SK-N-SH treated with all-trans-retinoic acid at 6 μM for 48 hours (cell line): ENCODE measurements around the gene TMEM235.

Experiments used
- ATAC-seq: fragments of 200-7000 bp; cut with Tn5 transposase; 3 replicates; pipeline ENCODE4 v1.9.1; 2020; ENCODE audit warnings: mild to moderate bottlenecking, moderate library complexity
- ARNTL ChIP-seq: fragments of 450-650 bp; formaldehyde crosslinking; IDR thresholded peaks from 2 replicates; pipeline ENCODE4 v1.5.0; 2020; ENCODE audit warnings: low read depth, mild to moderate bottlenecking, moderate library complexity, borderline replicate concordance
- BACH2 ChIP-seq: fragments of 250-450 bp; sonication (Bioruptor Pico); IDR thresholded peaks from 2 replicates; pipeline ENCODE4 v1.9.0; 2021; ENCODE audit warnings: mild to moderate bottlenecking, borderline replicate concordance
- CSDC2 ChIP-seq: fragments of 250-450 bp; sonication (Bioruptor Pico); IDR thresholded peaks from 2 replicates; pipeline ENCODE4 v1.5.0; 2020; ENCODE audit warnings: mild to moderate bottlenecking, moderate library complexity
- ISL1 ChIP-seq: fragments of 250-450 bp; sonication (Bioruptor Pico); IDR thresholded peaks from 2 replicates; pipeline ENCODE4 v2.1.2; 2022; ENCODE audit warnings: mild to moderate bottlenecking, moderate library complexity
- OSR1 ChIP-seq: fragments of 250-450 bp; sonication (Bioruptor Pico); IDR thresholded peaks from 2 replicates; pipeline ENCODE4 v1.8.0; 2022; ENCODE audit warnings: moderate library complexity, mild to moderate bottlenecking, inconsistent platforms
- RARB ChIP-seq: fragments of 250-450 bp; sonication (Bioruptor Pico); IDR thresholded peaks from 2 replicates; pipeline ENCODE4 v1.8.0; 2021; ENCODE audit warnings: mild to moderate bottlenecking, moderate library complexity
- SNAI2 ChIP-seq: fragments of 250-450 bp; sonication (Bioruptor Pico); IDR thresholded peaks from 2 replicates; pipeline ENCODE4 v1.5.0; 2020; ENCODE audit warnings: mild to moderate bottlenecking, moderate library complexity
- TCF4 ChIP-seq: fragments of 250-450 bp; sonication (Bioruptor Pico); IDR thresholded peaks from 2 replicates; pipeline ENCODE4 v1.8.0; 2021; ENCODE audit warnings: mild to moderate bottlenecking, moderate library complexity, borderline replicate concordance
- TOX ChIP-seq: fragments of 250-450 bp; sonication (Bioruptor Pico); IDR thresholded peaks from 2 replicates; pipeline ENCODE4 v1.8.0; 2021; ENCODE audit warnings: mild to moderate bottlenecking, moderate library complexity, borderline replicate concordance
- ZNF70 ChIP-seq: fragments of 450-650 bp; formaldehyde crosslinking; IDR thresholded peaks from 2 replicates; pipeline ENCODE4 v1.5.0; 2020; ENCODE audit warnings: mild to moderate bottlenecking, moderate library complexity
- ZNF8 ChIP-seq: fragments of 450-650 bp; formaldehyde crosslinking; IDR thresholded peaks from 2 replicates; pipeline ENCODE4 v1.5.0; 2020; ENCODE audit warnings: mild to moderate bottlenecking, moderate library complexity
- TF ChIP-seq, protein P1 (sequence below): fragments of 250-450 bp; sonication (Bioruptor Pico); IDR thresholded peaks from 2 replicates; pipeline ENCODE4 v1.5.0; 2020; ENCODE audit warnings: mild to moderate bottlenecking, moderate library complexity
- TF ChIP-seq, protein P2 (sequence below): fragments of 250-450 bp; sonication (Bioruptor Pico); IDR thresholded peaks from 2 replicates; pipeline ENCODE4 v1.8.0; 2020; ENCODE audit warnings: mild to moderate bottlenecking, moderate library complexity, borderline replicate concordance
- TF ChIP-seq, protein P3 (sequence below): fragments of 250-450 bp; sonication (Bioruptor Pico); IDR thresholded peaks from 2 replicates; pipeline ENCODE4 v1.5.1; 2020; ENCODE audit warnings: low read depth, mild to moderate bottlenecking, moderate library complexity
- TF ChIP-seq, protein P4 (sequence below): fragments of 250-450 bp; sonication (Bioruptor Pico); IDR thresholded peaks from 2 replicates; pipeline ENCODE4 v1.5.1; 2021; ENCODE audit warnings: mild to moderate bottlenecking, moderate library complexity
- TF ChIP-seq, protein P5 (sequence below): fragments of 250-450 bp; sonication (Bioruptor Pico); IDR thresholded peaks from 2 replicates; pipeline ENCODE4 v1.8.0; 2021; ENCODE audit warnings: low read depth, mild to moderate bottlenecking, moderate library complexity, borderline replicate concordance

Gene TMEM235

DNA sequence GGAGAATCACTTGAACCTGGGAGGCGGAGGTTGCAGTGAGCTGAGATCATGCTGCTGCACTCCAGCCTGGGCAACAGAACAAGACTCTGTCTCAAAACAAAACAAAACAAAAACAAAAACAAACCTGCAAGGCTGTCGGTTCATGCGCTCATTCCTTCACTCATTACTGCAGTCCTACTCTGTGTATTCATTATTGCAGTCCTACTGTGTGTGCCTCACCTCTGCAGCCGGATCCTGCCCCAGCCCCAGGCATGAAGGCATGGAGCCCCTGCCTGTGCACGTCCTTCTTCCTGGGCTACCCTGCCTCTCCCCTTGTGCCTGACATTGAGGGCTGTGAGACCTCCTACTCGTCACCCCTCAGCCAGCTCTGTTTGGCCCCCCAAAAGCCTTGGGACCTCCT, 57.6 kb downstream of the TMEM235 start:
- no peak for ATAC-seq
- TF ChIP-seq OSR1 (CRISPR knock-in tag) = no peak
- TF ChIP-seq ZNF8 (CRISPR knock-in tag) = no peak
- no peak for TF ChIP-seq RARB (CRISPR knock-in tag)
- TF ChIP-seq, protein P1, sequence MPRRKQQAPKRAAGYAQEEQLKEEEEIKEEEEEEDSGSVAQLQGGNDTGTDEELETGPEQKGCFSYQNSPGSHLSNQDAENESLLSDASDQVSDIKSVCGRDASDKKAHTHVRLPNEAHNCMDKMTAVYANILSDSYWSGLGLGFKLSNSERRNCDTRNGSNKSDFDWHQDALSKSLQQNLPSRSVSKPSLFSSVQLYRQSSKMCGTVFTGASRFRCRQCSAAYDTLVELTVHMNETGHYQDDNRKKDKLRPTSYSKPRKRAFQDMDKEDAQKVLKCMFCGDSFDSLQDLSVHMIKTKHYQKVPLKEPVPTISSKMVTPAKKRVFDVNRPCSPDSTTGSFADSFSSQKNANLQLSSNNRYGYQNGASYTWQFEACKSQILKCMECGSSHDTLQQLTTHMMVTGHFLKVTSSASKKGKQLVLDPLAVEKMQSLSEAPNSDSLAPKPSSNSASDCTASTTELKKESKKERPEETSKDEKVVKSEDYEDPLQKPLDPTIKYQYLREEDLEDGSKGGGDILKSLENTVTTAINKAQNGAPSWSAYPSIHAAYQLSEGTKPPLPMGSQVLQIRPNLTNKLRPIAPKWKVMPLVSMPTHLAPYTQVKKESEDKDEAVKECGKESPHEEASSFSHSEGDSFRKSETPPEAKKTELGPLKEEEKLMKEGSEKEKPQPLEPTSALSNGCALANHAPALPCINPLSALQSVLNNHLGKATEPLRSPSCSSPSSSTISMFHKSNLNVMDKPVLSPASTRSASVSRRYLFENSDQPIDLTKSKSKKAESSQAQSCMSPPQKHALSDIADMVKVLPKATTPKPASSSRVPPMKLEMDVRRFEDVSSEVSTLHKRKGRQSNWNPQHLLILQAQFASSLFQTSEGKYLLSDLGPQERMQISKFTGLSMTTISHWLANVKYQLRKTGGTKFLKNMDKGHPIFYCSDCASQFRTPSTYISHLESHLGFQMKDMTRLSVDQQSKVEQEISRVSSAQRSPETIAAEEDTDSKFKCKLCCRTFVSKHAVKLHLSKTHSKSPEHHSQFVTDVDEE (CRISPR knock-in tag) = no peak
- TF ChIP-seq, protein P2, sequence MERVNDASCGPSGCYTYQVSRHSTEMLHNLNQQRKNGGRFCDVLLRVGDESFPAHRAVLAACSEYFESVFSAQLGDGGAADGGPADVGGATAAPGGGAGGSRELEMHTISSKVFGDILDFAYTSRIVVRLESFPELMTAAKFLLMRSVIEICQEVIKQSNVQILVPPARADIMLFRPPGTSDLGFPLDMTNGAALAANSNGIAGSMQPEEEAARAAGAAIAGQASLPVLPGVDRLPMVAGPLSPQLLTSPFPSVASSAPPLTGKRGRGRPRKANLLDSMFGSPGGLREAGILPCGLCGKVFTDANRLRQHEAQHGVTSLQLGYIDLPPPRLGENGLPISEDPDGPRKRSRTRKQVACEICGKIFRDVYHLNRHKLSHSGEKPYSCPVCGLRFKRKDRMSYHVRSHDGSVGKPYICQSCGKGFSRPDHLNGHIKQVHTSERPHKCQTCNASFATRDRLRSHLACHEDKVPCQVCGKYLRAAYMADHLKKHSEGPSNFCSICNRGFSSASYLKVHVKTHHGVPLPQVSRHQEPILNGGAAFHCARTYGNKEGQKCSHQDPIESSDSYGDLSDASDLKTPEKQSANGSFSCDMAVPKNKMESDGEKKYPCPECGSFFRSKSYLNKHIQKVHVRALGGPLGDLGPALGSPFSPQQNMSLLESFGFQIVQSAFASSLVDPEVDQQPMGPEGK (CRISPR knock-in tag) = no peak
- TF ChIP-seq ISL1 (CRISPR knock-in tag) = no peak
- TF ChIP-seq ZNF70 (CRISPR knock-in tag) = no peak
- TF ChIP-seq TCF4 (CRISPR knock-in tag) = no peak
- no peak for TF ChIP-seq CSDC2
- TF ChIP-seq, protein P3, sequence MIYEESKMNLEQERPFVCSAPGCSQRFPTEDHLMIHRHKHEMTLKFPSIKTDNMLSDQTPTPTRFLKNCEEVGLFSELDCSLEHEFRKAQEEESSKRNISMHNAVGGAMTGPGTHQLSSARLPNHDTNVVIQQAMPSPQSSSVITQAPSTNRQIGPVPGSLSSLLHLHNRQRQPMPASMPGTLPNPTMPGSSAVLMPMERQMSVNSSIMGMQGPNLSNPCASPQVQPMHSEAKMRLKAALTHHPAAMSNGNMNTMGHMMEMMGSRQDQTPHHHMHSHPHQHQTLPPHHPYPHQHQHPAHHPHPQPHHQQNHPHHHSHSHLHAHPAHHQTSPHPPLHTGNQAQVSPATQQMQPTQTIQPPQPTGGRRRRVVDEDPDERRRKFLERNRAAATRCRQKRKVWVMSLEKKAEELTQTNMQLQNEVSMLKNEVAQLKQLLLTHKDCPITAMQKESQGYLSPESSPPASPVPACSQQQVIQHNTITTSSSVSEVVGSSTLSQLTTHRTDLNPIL (CRISPR knock-in tag) = no peak
- TF ChIP-seq, protein P4, sequence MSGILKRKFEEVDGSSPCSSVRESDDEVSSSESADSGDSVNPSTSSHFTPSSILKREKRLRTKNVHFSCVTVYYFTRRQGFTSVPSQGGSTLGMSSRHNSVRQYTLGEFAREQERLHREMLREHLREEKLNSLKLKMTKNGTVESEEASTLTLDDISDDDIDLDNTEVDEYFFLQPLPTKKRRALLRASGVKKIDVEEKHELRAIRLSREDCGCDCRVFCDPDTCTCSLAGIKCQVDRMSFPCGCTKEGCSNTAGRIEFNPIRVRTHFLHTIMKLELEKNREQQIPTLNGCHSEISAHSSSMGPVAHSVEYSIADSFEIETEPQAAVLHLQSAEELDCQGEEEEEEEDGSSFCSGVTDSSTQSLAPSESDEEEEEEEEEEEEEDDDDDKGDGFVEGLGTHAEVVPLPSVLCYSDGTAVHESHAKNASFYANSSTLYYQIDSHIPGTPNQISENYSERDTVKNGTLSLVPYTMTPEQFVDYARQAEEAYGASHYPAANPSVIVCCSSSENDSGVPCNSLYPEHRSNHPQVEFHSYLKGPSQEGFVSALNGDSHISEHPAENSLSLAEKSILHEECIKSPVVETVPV = no peak
- TF ChIP-seq, protein P5, sequence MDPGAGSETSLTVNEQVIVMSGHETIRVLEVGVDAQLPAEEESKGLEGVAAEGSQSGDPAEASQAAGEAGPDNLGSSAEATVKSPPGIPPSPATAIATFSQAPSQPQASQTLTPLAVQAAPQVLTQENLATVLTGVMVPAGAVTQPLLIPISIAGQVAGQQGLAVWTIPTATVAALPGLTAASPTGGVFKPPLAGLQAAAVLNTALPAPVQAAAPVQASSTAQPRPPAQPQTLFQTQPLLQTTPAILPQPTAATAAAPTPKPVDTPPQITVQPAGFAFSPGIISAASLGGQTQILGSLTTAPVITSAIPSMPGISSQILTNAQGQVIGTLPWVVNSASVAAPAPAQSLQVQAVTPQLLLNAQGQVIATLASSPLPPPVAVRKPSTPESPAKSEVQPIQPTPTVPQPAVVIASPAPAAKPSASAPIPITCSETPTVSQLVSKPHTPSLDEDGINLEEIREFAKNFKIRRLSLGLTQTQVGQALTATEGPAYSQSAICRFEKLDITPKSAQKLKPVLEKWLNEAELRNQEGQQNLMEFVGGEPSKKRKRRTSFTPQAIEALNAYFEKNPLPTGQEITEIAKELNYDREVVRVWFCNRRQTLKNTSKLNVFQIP (CRISPR knock-in tag) = no peak
- no peak for TF ChIP-seq TOX (CRISPR knock-in tag)
- TF ChIP-seq BACH2 (CRISPR knock-in tag) = no peak
- no peak for TF ChIP-seq SNAI2 (CRISPR knock-in tag)
- TF ChIP-seq ARNTL (CRISPR knock-in tag) = no peak

DNA sequence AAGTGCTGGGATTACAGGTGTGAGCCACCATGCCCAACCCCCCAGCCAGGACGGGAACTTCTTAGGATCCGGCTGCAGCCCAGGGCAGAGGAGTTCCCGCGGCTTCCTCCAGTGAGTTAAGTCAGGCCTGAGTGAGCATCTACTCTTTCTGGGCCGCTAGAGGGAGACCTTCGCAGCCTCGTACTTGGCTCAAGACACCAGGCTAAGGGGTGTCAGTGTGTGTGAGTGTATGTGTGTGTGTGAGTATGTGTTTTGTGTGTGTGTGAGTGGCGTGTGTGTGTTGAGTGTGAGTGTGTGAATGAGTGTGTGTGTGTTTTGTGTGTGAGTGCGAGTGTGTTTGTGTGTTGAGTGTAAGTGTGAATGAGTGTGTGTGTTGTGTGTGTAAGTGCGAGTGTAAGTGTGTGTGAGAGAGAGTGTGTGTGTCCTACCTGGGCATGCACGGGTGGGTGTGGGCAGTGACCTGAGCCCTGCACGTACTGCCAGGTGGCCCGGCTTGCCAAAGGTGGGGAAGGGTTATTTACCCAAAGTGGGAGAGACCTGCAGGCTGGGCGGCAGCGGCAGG, 58.5 kb downstream of the TMEM235 start:
- no peak for TF ChIP-seq RARB (CRISPR knock-in tag)
- TF ChIP-seq, protein P1 (CRISPR knock-in tag) = peak; percentile 32; the same call in 1 of the 2 replicates
- TF ChIP-seq ZNF8 (CRISPR knock-in tag) = no peak
- no peak for TF ChIP-seq ISL1 (CRISPR knock-in tag)
- TF ChIP-seq, protein P2 (CRISPR knock-in tag) = no peak
- ATAC-seq = peak; percentile 99
